GM12875 (cell line): ENCODE results near the gene MGAT2.

ENCODE experiments used
- H3K4me3 ChIP-seq: one replicate; pipeline ENCODE4 v1.5.1; 2011; ENCODE audit warnings: low read depth, low read length, control low read depth
- TF ChIP-seq, protein P1 (sequence below): IDR thresholded peaks from 2 replicates; pipeline ENCODE4 v1.5.1; 2011; ENCODE audit warnings: low read depth, mild to moderate bottlenecking, control low read depth, inconsistent platforms, low read length, moderate library complexity, borderline replicate concordance; ENCODE audit not compliant: insufficient read depth

MGAT2 gene

DNA sequence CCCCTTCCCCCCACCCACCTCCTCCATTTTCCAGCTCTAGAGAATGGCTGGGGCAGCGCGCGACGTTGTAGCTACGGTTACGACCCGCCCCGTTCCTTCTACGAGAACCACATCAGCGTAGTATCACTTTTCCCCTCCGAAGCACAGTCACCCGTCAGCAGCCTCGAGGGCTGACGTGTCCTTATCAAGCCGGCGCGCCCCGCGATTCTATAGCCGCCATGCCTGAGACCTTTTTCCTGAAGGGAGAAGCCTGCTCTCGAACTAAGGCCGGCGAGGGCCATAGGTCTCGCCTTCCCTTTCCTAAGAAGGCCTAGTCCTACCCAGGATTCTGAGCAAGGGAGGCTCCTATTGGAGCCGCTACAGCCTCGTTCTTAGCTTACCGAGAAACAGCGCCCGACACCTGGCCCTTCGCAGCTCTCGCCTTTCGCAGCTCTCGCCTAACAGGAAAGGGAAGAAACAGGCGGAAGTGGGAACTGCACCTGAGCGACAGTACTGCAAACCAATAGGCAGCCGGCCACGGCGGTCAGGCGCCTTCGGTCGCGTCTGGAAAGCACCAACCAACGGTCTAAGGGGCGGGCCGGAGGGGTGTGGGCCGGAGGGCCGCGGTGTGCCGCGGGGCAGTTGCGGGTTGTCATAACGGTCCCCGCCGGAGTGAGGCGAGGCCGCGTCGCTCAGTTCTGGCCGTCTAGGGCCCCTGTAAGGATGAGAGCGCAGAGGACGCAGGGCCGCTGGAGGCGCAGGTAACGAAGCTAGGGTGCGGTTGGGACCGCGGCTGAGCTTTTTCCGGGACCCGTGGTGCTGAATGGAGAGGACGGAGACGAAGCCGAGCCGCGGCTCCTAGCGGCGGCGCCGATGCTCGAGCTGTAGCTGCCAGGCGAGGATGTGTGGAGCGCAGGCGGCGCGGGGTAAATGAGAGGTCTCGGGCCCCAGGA, at the start of gene MGAT2, which contains the start of gene RPL36AL:
Gene MGAT2, plus strand, starts transcription at position 618 of the 932 bp plus-strand sequence. CDS start 470 bp downstream, outside the sequence.
Gene RPL36AL, minus strand, starts transcription at position 445 of the 932 bp plus-strand sequence. CDS start 1,522 bp downstream, outside the sequence.
- H3K4me3 ChIP-seq, result peak within 1 kb of the TSS; percentile 95
- TF ChIP-seq, protein P1, sequence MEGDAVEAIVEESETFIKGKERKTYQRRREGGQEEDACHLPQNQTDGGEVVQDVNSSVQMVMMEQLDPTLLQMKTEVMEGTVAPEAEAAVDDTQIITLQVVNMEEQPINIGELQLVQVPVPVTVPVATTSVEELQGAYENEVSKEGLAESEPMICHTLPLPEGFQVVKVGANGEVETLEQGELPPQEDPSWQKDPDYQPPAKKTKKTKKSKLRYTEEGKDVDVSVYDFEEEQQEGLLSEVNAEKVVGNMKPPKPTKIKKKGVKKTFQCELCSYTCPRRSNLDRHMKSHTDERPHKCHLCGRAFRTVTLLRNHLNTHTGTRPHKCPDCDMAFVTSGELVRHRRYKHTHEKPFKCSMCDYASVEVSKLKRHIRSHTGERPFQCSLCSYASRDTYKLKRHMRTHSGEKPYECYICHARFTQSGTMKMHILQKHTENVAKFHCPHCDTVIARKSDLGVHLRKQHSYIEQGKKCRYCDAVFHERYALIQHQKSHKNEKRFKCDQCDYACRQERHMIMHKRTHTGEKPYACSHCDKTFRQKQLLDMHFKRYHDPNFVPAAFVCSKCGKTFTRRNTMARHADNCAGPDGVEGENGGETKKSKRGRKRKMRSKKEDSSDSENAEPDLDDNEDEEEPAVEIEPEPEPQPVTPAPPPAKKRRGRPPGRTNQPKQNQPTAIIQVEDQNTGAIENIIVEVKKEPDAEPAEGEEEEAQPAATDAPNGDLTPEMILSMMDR, result peak; percentile 37; the same call in 1 of the 2 replicates

DNA sequence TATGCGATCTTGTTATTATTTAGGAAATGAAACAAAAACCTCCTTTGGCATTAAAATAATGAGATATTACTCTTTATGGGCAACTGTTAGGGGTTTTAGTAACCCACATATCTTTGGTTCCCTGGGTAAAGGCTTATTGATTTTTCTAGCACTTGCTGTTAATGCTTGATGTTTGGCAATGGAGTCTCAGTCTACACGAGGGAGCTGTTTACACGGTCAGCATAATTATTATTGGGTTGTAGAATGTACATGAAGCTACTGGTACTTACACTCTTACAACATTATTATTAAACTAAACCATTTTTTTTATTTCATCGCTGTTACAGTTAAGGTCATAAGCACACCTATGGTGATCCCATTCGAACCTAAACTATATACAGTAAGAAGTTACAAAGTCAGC, 46.6 kb upstream of the MGAT2 start:
- TF ChIP-seq, protein P1, result no peak
- H3K4me3 ChIP-seq, result no peak overlapping the region

DNA sequence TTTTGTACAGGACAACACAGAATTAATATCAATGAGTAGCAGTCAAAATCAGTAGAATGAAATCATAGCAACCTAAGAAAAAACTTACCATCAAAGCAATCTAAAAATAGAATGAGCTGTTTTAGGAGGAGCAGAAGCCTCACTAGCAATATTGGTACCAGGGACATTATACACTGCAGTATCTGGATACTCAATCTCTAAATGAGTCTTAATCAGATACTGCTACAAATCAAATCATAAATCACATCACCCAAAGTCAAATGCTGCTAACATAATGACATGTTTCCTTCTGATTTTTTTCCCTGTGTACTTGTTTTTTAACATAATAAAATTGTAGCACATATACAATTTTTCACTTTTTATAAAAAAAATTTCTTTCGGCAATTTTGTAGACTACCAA, 42.5 kb upstream of the MGAT2 start:
- no peak overlapping the region for H3K4me3 ChIP-seq
- TF ChIP-seq, protein P1, result no peak

DNA sequence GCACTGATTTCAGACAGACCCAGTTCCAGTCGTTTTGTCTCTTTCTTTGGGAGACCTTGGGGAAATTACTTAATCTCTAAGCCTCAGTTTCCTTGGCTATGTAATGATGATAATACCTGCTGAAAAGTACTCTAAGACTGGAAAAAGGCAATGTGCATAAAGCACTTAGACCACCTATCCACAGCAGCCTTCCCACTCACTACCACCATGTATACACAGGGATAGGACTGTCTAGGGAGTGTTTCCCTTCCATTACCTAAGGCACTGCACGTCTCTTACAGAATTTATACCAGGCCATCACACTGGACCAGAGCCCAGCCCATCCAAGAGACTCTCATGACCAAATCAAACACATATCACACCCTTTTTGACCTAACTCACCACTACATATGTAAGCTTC, 40.8 kb upstream of the MGAT2 start:
- H3K4me3 ChIP-seq, result no peak overlapping the region
- TF ChIP-seq, protein P1, result no peak

DNA sequence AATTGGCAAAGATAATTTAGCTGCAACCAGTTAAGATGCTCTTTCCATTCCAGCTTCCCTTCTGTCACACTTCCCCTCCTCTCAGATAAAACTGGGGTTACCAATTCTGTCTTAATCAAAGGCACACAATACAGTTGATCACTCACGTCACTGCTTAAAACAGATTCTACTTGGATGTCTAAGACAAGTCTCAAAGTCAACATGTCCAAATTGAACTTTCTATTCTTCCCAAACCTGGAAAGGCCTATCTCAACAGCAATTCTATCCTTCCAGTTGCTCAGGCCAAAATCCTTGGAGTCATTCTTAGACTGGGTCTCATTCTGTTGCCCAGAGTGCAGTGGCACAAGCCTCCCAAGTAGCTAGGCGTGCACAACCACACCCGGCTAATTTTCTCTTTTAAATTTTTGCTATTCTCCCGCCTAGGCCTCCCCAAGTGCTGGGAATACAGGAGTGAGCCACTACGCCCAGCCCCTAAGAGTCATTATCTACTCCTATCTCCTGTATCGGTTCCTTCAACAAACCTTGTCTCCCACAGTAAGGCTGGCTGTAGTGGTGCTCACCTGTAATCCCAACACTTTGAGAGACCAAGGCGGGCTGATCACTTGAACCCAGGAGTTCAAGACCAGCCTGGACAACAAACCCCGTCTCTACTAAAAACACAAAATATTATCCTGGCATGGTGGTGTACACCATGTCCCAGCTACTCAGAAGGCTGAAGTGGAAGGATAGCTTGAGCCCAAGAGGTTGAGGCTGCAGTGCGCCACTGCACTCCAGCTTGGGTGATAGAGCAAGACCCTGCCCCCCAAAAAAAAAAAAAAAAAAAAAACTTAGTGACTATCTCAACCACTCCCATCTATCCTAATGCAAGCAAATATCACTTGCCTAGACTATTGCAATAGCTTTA, 39.1 kb upstream of the MGAT2 start:
- TF ChIP-seq, protein P1, result no peak
- H3K4me3 ChIP-seq, result no peak overlapping the region

DNA sequence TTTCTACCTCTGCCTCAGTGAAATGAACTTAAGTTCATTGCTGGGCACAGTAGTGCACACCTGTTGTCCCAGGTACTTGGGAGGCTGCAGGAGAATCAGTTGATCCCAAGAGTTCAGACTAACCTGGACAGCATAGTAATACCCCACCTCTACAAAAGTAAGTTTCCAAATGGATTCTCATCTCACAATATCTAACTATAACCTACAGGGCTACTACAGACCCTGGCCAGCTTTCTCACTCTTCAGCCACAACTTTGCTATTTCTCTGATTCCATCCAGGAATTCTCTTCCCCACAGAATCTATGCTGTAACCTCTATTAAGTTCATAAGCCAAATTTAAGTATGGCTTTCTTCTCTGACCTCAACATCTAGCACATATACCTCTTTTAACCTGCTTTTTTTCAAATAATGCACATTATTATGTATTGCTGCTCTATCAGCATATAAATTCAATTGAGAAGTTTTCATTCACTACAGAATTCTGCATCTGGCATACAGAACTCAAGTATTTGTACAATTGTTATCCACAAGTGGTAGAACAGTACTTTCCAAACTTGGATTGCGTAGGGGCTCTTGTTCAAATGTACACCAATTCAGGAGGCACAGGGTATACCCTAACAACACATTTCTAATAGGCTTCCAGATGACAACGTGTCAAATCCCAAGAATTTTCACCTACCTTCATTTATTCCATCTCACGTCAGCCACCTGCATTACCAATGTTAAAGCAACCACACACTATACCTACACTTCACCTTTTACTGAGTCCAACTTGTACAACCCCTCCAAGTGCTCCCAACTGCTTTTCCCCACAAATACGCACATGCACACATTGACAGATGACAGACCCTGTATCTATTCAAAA, 38.3 kb upstream of the MGAT2 start:
- H3K4me3 ChIP-seq, result no peak overlapping the region
- TF ChIP-seq, protein P1, result no peak
